ENCODE measurements around the gene NKAIN2.

NKAIN2 gene

GRCh38 chr6:124040655-124041054 lies 237.0 kb downstream of the NKAIN2 start:
- DNase-seq: no peak

GRCh38 chr6:124052120-124052519 lies 248.5 kb downstream of the NKAIN2 start:
- DNase-seq: no peak

- DNase-seq: no peak
Observed at GRCh38 chr6:124053315-124053714, 249.7 kb downstream of the NKAIN2 start.

GRCh38 chr6:124054034-124054433 lies 250.4 kb downstream of the NKAIN2 start:
- DNase-seq: no peak

- DNase-seq: no peak
Observed at GRCh38 chr6:124055395-124055794, 251.7 kb downstream of the NKAIN2 start.

DNA sequence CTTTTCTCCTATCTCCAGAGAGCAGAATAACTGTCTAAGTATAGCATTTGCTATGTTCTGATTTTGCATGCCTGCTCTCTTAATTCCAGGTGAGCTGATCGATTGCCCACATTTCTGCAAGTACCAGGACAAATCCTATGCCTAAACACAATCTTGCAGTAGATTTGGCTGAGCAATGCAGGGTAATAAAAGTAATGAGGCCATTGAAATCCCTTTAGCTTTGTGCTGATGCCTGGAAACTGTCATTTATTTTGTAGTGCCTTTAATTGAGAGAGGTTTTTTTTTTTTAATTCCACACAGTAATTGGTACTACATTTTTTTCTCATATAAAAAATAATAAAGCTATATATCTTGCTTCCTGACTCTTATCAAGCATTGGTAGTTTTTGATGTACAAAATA lies 252.3 kb downstream of the NKAIN2 start:
- DNase-seq: no peak

GRCh38 chr6:124056407-124057334 lies 253.0 kb downstream of the NKAIN2 start:
- no peak for DNase-seq

DNA sequence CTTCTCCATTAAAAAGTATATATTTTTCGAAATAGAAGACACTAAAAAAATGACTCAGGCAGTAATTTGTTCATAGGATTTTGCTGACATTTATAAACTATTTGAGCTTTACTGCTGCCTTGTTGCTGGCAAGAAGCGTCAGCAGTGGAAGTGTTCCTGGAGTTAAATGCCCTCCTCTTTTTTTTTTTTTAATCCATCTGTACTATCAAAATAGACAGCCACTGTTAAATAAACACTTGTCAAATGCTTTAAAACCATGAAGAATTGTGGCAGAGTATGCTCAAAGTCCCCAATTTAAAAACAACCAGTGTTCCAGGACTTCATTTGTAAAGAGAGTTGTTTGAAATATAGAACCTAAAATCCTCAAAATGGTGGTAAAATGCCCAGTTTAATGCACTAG lies 253.8 kb downstream of the NKAIN2 start:
- DNase-seq: no peak

- DNase-seq: no peak
Observed at GRCh38 chr6:124064317-124065113, 260.9 kb downstream of the NKAIN2 start.

DNA sequence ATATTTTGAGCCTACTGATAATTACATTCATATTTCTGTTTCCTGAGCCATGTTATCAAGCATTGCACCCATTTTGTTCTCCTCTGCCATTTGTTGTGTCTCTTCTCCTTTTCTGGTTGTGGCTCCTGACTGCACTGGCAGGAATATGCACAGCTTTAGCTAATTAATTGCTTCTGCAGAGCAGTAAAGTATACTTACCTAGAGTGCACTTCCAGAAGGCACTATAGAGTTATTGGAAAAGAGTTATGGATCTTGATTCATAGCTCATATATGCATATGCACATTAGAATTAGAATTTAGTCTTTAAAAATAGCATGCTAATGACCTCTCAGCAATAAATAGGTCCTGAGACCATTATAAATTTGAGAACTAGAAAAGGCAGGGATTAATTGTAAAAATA lies 262.6 kb downstream of the NKAIN2 start:
- DNase-seq: no peak

GRCh38 chr6:124066946-124067552 lies 263.4 kb downstream of the NKAIN2 start:
- no peak for DNase-seq

- DNase-seq: no peak
Observed at GRCh38 chr6:124069230-124069950, 265.7 kb downstream of the NKAIN2 start.

GRCh38 chr6:124073021-124073420 lies 269.4 kb downstream of the NKAIN2 start:
- DNase-seq: no peak

DNA sequence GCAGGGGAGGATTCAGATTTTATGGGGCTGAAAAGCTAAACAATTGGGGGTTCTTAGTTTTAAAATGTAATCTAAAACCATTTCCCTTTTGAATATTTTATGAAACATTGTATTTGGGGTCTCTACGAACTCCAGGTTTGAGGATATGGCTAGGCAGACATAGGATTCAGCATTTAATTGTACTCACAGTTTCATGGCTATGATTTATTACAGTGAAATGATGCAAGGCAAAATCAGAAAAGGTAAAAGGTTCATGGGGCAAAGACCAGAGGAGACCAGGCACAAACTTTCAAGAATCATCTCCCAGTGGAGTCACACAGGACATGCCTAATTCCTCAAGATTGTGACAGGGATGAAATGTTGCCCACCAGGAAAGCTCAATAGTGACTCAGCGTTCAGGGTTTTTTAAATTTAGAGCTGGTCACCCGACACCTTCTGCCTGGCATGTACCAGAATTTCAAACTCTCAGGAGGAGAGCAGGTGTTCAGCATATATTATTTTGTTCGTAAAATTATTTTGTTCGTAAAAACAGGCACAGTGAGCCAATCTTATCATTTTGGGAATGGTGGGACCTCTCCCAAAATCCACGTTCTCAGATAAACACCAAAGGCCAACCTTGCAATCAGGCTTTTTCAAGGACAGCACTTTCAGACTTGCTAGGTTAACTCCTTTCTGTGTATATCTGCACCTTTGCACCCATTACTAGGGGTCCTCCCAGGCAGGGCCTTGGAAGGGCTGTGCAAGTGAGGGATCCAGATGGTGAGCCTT lies 270.3 kb downstream of the NKAIN2 start:
- no peak for DNase-seq

- no peak for DNase-seq
Observed at GRCh38 chr6:124074606-124075005, 270.9 kb downstream of the NKAIN2 start.

DNA sequence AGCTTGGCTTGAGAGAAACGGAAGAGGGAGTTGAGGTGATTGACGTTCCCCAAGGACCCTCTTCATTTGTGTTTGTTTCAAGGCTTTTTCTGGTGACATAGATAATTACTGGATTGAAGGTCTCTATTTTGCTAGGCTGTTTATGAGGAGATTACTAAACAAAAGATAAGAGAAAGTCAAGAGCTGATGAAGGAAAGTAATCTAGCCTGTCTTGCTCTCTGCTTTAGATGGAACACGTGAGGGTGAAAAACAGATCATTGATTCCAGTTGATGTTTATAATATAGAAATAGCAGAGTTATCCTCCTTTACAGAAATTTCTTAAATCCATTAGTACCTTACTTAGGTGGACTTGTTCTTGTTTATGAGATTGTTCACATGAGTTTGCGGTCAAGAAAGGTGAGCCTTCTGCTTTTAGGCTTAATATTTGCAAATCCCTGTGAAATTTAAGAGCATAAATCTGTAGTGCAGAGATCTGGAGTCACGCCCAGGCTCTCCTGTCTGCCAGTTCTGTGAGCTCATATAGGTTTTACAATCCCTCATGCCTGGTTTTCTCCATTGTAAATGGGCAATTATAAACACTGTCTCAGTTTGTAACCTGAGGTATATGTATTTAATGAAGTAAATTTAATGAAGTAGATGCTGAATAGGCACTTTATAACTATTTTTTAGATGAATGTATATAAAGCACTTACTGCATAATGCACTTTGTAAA lies 272.8 kb downstream of the NKAIN2 start:
- no peak for DNase-seq

- DNase-seq: no peak
Observed at GRCh38 chr6:124078169-124078568, 274.5 kb downstream of the NKAIN2 start.

- no peak for DNase-seq
Observed at GRCh38 chr6:124080483-124080882, 276.8 kb downstream of the NKAIN2 start.

- no peak for DNase-seq
Observed at GRCh38 chr6:124090491-124090890, 286.8 kb downstream of the NKAIN2 start.

DNA sequence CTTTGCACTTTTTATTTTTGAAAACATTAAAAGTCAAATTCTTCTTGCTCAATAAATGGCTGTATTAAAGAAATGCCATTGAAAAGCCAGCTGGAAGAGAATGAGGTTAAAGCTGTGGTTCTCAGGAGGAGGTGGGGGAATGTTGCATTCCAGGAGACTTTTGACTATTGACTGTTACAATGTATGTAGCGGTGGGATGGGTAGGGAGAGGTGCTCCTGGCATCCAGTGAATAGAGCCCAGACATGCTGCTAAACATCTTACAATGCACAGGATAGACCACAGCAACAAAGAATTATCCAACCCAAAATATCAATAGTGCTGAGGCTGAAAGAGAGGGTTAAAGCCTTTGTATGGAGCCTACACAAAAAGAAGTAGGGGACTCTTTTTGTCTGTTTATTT lies 295.9 kb downstream of the NKAIN2 start:
- DNase-seq: no peak

GRCh38 chr6:124110514-124110913 lies 306.8 kb downstream of the NKAIN2 start:
- DNase-seq: no peak

Data from activated CD4-positive, alpha-beta T cell treated with anti-CD3 and anti-CD28 coated beads, Interleukin-2, amount 50 U/mL, for 4 hours (primary cell).